HCT116 (cell line): ENCODE measurements around the gene SP110.

Source experiments
- CEBPB ChIP-seq: IDR thresholded peaks from 2 replicates; pipeline ENCODE4 v1.6.1; 2012; ENCODE audit warnings: low read depth
- EGR1 ChIP-seq: IDR thresholded peaks from 2 replicates; pipeline ENCODE4 v1.6.1; 2012; ENCODE audit warnings: low read depth
- EZH2 ChIP-seq: fragments of 200-600 bp; sonication (generic); IDR thresholded peaks from 2 replicates; pipeline ENCODE4 v1.6.1; 2017; ENCODE audit warnings: antibody characterized with exemption, mixed run types
- JUND ChIP-seq: IDR thresholded peaks from 2 replicates; pipeline ENCODE4 v1.6.1; 2012
- POLR2A ChIP-seq: IDR thresholded peaks from 2 replicates; pipeline ENCODE4 v1.7.0; 2011; ENCODE audit warnings: borderline replicate concordance; ENCODE audit not compliant: insufficient read depth, insufficient read length; ENCODE audit errors: extremely low read depth
- POLR2AphosphoS5 ChIP-seq: IDR thresholded peaks from 2 replicates; pipeline ENCODE4 v1.6.1; 2011; ENCODE audit warnings: mild to moderate bottlenecking, low read depth, low read length, moderate library complexity
- RAD21 ChIP-seq: IDR thresholded peaks from 2 replicates; pipeline ENCODE4 v1.6.1; 2012; ENCODE audit warnings: low read depth, mild to moderate bottlenecking
- YY1 ChIP-seq: IDR thresholded peaks from 2 replicates; pipeline ENCODE4 v1.6.1; 2011; ENCODE audit warnings: low read length, low read depth, moderate library complexity, mild to moderate bottlenecking; ENCODE audit not compliant: insufficient replicate concordance; ENCODE audit errors: extremely low read depth
- ZNF274 ChIP-seq: fragments of 200-500 bp; sonication (Bioruptor generic); IDR thresholded peaks from 2 replicates; pipeline ENCODE4 v1.6.1; 2014; ENCODE audit warnings: mild to moderate bottlenecking, low read depth, low read length, inconsistent platforms
- TF ChIP-seq, protein P1 (sequence below), 3 experiments: fragments of 200-600 bp in 1 of 3; sonication (generic) in 1 of 3; IDR thresholded peaks in 2 of 3; conservative IDR thresholded peaks in 1 of 3; 2 replicates each; pipeline ENCODE4 v1.5.1; 2012 to 2017; ENCODE audit warnings: low read depth in 2 of 3, low read length in 2 of 3, antibody characterized with exemption in 1 of 3, borderline replicate concordance in 1 of 3, control low read depth in 1 of 3, mild to moderate bottlenecking in 1 of 3, mixed read lengths in 1 of 3, mixed run types in 1 of 3, moderate library complexity in 1 of 3; ENCODE audit not compliant: insufficient read depth in 1 of 3
- TF ChIP-seq, protein P2 (sequence below): IDR thresholded peaks from 2 replicates; pipeline ENCODE4 v1.6.1; 2012; ENCODE audit warnings: low read depth

DNA sequence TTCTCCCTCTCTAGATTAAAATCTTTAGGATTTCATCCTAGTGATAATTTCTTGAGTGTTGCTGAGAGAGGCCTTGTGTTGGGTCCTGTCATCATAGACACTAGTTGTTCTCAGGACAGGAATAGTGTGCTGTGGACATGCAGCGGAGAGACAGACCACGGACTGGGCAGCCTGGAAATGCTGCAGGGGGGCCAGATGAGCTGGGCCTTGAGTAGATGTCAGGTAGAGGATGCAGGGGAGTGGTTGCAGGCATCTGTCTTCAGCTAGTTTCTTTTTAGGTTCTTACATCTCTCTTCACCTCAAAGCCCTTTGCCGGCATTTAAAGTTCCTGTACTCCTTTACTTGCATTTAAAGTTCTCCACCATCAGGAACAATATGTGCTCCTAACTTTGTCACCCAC lies 42.8 kb downstream of the SP110 start:
- TF ChIP-seq, protein P1, sequence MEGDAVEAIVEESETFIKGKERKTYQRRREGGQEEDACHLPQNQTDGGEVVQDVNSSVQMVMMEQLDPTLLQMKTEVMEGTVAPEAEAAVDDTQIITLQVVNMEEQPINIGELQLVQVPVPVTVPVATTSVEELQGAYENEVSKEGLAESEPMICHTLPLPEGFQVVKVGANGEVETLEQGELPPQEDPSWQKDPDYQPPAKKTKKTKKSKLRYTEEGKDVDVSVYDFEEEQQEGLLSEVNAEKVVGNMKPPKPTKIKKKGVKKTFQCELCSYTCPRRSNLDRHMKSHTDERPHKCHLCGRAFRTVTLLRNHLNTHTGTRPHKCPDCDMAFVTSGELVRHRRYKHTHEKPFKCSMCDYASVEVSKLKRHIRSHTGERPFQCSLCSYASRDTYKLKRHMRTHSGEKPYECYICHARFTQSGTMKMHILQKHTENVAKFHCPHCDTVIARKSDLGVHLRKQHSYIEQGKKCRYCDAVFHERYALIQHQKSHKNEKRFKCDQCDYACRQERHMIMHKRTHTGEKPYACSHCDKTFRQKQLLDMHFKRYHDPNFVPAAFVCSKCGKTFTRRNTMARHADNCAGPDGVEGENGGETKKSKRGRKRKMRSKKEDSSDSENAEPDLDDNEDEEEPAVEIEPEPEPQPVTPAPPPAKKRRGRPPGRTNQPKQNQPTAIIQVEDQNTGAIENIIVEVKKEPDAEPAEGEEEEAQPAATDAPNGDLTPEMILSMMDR (IDR thresholded peaks at IDR 0.05 in 2 of 3, conservative IDR thresholded peaks at IDR 0.05 in 1 of 3; ENCODE audit: borderline replicate concordance in 1 of 3, insufficient read depth in 1 of 3, low read depth in 2 of 3, low read length in 2 of 3): no peak
- TF ChIP-seq EGR1 (no peak), POLR2AphosphoS5 (no peak), POLR2A (no peak), RAD21 (no peak), ZNF274 (no peak), CEBPB (no peak), EZH2 (no peak), YY1 (no peak), JUND (no peak)
- TF ChIP-seq, protein P2, sequence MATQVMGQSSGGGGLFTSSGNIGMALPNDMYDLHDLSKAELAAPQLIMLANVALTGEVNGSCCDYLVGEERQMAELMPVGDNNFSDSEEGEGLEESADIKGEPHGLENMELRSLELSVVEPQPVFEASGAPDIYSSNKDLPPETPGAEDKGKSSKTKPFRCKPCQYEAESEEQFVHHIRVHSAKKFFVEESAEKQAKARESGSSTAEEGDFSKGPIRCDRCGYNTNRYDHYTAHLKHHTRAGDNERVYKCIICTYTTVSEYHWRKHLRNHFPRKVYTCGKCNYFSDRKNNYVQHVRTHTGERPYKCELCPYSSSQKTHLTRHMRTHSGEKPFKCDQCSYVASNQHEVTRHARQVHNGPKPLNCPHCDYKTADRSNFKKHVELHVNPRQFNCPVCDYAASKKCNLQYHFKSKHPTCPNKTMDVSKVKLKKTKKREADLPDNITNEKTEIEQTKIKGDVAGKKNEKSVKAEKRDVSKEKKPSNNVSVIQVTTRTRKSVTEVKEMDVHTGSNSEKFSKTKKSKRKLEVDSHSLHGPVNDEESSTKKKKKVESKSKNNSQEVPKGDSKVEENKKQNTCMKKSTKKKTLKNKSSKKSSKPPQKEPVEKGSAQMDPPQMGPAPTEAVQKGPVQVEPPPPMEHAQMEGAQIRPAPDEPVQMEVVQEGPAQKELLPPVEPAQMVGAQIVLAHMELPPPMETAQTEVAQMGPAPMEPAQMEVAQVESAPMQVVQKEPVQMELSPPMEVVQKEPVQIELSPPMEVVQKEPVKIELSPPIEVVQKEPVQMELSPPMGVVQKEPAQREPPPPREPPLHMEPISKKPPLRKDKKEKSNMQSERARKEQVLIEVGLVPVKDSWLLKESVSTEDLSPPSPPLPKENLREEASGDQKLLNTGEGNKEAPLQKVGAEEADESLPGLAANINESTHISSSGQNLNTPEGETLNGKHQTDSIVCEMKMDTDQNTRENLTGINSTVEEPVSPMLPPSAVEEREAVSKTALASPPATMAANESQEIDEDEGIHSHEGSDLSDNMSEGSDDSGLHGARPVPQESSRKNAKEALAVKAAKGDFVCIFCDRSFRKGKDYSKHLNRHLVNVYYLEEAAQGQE: no peak
